Gastroesophageal sphincter (tissue), 3 donors: ENCODE results near the gene ATP11A.

Experiments
- POLR2A ChIP-seq, 2 donors: fragments of 450-650 bp; IDR thresholded peaks; one replicate each; pipeline ENCODE4 v1.6.1; 2017; ENCODE audit warnings: antibody characterized with exemption in 2 of 2, mild to moderate bottlenecking in 2 of 2, moderate library complexity in 1 of 2
- POLR2AphosphoS5 ChIP-seq: sonication (generic); formaldehyde crosslinking; IDR thresholded peaks from one replicate; pipeline ENCODE4 v1.6.1; 2017; ENCODE audit warnings: antibody characterized with exemption
- TF ChIP-seq, protein P1 (sequence below), 4 experiments: fragments of 200-600 bp in 2 of 4; fragments of 450-650 bp in 2 of 4; sonication (generic) in 1 of 4; IDR thresholded peaks; one replicate each; pipeline ENCODE4 v1.5.1; 2017 to 2019; ENCODE audit warnings: antibody characterized with exemption in 4 of 4, mild to moderate bottlenecking in 2 of 4, moderate library complexity in 2 of 4

GRCh38 chr13:112683581-112683980 lies 6.3 kb upstream of the ATP11A start:
- TF ChIP-seq, protein P1, sequence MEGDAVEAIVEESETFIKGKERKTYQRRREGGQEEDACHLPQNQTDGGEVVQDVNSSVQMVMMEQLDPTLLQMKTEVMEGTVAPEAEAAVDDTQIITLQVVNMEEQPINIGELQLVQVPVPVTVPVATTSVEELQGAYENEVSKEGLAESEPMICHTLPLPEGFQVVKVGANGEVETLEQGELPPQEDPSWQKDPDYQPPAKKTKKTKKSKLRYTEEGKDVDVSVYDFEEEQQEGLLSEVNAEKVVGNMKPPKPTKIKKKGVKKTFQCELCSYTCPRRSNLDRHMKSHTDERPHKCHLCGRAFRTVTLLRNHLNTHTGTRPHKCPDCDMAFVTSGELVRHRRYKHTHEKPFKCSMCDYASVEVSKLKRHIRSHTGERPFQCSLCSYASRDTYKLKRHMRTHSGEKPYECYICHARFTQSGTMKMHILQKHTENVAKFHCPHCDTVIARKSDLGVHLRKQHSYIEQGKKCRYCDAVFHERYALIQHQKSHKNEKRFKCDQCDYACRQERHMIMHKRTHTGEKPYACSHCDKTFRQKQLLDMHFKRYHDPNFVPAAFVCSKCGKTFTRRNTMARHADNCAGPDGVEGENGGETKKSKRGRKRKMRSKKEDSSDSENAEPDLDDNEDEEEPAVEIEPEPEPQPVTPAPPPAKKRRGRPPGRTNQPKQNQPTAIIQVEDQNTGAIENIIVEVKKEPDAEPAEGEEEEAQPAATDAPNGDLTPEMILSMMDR (IDR thresholded peaks at IDR 0.05): no peak
- TF ChIP-seq POLR2A (IDR thresholded peaks at IDR 0.05) (no peak), POLR2AphosphoS5 (no peak)
